PC-3 (cell line): ENCODE data around the gene BSCL2. TPM values are rescaled to one million over a fixed set of nuclear protein-coding genes. Genes with fewer than 3 reads are reported as not detected.

Experiments
- ATAC-seq: fragments of 200-7000 bp; cut with Tn5 transposase; 2 replicates; pipeline ENCODE4 v1.9.1; 2020; ENCODE audit warnings: mild to moderate bottlenecking, moderate library complexity
- BruUV-seq: library from RNA; stranded (reverse); fragments of 400-500 nt; replicated peaks from 2 replicates; lab custom pipeline; 2021; lab: Mats Ljungman, UMichigan
- CTCF ChIA-PET: fragments of 300-600 bp; sonication (Branson Sonifier 250); formaldehyde crosslinking; loops from one replicate; lab custom pipeline; 2022; ENCODE audit warnings: antibody characterized with exemption; lab: Charles Lee
- POLR2A ChIA-PET: fragments of 300-600 bp; sonication (Branson Sonifier 250); formaldehyde crosslinking; loops from one replicate; lab custom pipeline; 2022; ENCODE audit warnings: antibody characterized with exemption; ENCODE audit not compliant: unreplicated experiment; lab: Charles Lee
- DNase-seq: peaks from one replicate; pipeline ENCODE4 v3.0.0-alpha.2; 2015
- H2AFZ ChIP-seq: fragments of 300-600 bp; sonication (generic); 2 replicates; pipeline ENCODE4 v1.6.0; 2016; ENCODE audit warnings: antibody characterized with exemption, low read length
- H3F3A ChIP-seq: fragments of 300-600 bp; sonication (generic); one replicate; pipeline ENCODE4 v1.6.0; 2017; ENCODE audit warnings: antibody characterized with exemption, low read length, control low read depth, mild to moderate bottlenecking; ENCODE audit not compliant: unreplicated experiment
- H3K27ac ChIP-seq: fragments of 300-600 bp; sonication (generic); 2 replicates; pipeline ENCODE4 v1.5.1; 2016; ENCODE audit warnings: mild to moderate bottlenecking, low read length
- H3K27me3 ChIP-seq: fragments of 300-600 bp; sonication (generic); 2 replicates; pipeline ENCODE4 v1.6.1; 2016; ENCODE audit warnings: low read length, mixed read lengths
- H3K36me3 ChIP-seq: fragments of 300-600 bp; sonication (generic); 2 replicates; pipeline ENCODE4 v1.6.1; 2016; ENCODE audit warnings: low read depth, mixed run types, low read length, mixed read lengths
- H3K4me1 ChIP-seq: fragments of 300-600 bp; sonication (generic); 2 replicates; pipeline ENCODE4 v1.5.1; 2016; ENCODE audit warnings: low read length; ENCODE audit not compliant: insufficient read depth
- H3K4me2 ChIP-seq: fragments of 300-600 bp; sonication (generic); 2 replicates; pipeline ENCODE4 v1.6.0; 2016; ENCODE audit warnings: low read length
- H3K4me3 ChIP-seq: fragments of 300-600 bp; sonication (generic); 2 replicates; pipeline ENCODE4 v1.5.1; 2016; ENCODE audit warnings: mild to moderate bottlenecking, low read length, mixed read lengths
- H3K79me2 ChIP-seq: fragments of 300-600 bp; sonication (generic); 2 replicates; pipeline ENCODE4 v1.6.1; 2017; ENCODE audit warnings: low read length, mixed read lengths
- H3K9ac ChIP-seq: fragments of 300-600 bp; sonication (generic); 2 replicates; pipeline ENCODE4 v1.6.0; 2016; ENCODE audit warnings: mild to moderate bottlenecking, low read length
- H3K9me2 ChIP-seq: fragments of 300-600 bp; sonication (generic); replicated peaks from 2 replicates; pipeline ENCODE4 v1.6.1; 2016; ENCODE audit warnings: mixed run types, low read length, mixed read lengths
- H3K9me3 ChIP-seq: fragments of 300-600 bp; sonication (generic); 2 replicates; pipeline ENCODE4 v1.6.1; 2016; ENCODE audit warnings: low read length, mixed read lengths
- H4K20me1 ChIP-seq: fragments of 300-600 bp; sonication (generic); 2 replicates; pipeline ENCODE4 v1.6.1; 2016; ENCODE audit warnings: low read length, mixed read lengths
- CTCF ChIP-seq: fragments of 300-600 bp; sonication (generic); conservative IDR thresholded peaks from 2 replicates; pipeline ENCODE4 v1.5.1; 2017; ENCODE audit warnings: antibody characterized with exemption, low read depth, mild to moderate bottlenecking, low read length
- EZH2 ChIP-seq: fragments of 300-600 bp; sonication (generic); IDR thresholded peaks from one replicate; pipeline ENCODE4 v1.6.1; 2017; ENCODE audit warnings: antibody characterized with exemption, mild to moderate bottlenecking, low read length; ENCODE audit not compliant: unreplicated experiment
- EZH2phosphoT487 ChIP-seq: fragments of 300-600 bp; sonication (generic); IDR thresholded peaks from 2 replicates; pipeline ENCODE4 v1.6.1; 2018; ENCODE audit warnings: mild to moderate bottlenecking, antibody characterized with exemption, low read length, borderline replicate concordance
- intact Hi-C: fragments of 100-400 bp; cut with micrococcal nuclease; formaldehyde crosslinking; loops from 2 replicates; pipeline ENCODE4 v1.9.0; 2023
- total RNA-seq: library from RNA; depleted of rRNA; stranded (reverse); fragments of >200 nt; gene quantifications from 2 replicates; pipeline ENCODE4 v1.2.3, GENCODE V29; 2014

Gene BSCL2
- total RNA-seq, 1 experiment from 2014 or later = 65.7 TPM

GRCh38 chr11:62671608-62672389 is 35.4 kb downstream of the BSCL2 start, which contains the start of the genes LBHD1 and UQCC3:
Gene LBHD1 (minus strand): TSS chr11:62672267. CDS start chr11:62670031, 2,236 bp downstream.
Gene UQCC3 (plus strand): TSS chr11:62671673. CDS start chr11:62671746, 73 bp downstream.
- ChIA-PET POLR2A (interaction anchor here (0.6 to 1.3 kb wide), 4 partner anchors 9 to 80 kb away, joined by 3 to 7 read pairs (median 4); partner anchors contain the start of genes HNRNPUL2 and TUT1), CTCF (interaction anchor here (0.6 to 0.7 kb wide), 3 partner anchors 16 to 186 kb away, joined by 3 to 10 read pairs (median 4); partner anchors contain the start of gene HNRNPUL2)
- H3K27ac ChIP-seq = peak within 1 kb of the TSS; percentile 80
- H3K36me3 ChIP-seq = peaks cover 8% of the 10 kb centered on the region
- peak within 1 kb of the TSS; percentile 92 for H3K4me3 ChIP-seq
- no peaks in the 10 kb centered on the region for H3K9me3 ChIP-seq
- H3K9me2 ChIP-seq = no peaks in the 10 kb centered on the region
- peaks cover 40% of the 10 kb centered on the region for H3K4me1 ChIP-seq
- peaks cover under 1% of the 10 kb centered on the region; the same call in 1 of the 2 replicates for H4K20me1 ChIP-seq
- peak; percentile 72 for ATAC-seq
- BruUV-seq = TSS peak; percentile 52
- no peak for TF ChIP-seq CTCF
- TF ChIP-seq EZH2 = no peak
- no peak for TF ChIP-seq EZH2phosphoT487
- peak; percentile 90 for DNase-seq
- peaks cover 74% of the 10 kb centered on the region for H3K79me2 ChIP-seq
- H3K9ac ChIP-seq = peak within 1 kb of the TSS; percentile 91
- peak within 1 kb of the TSS; percentile 83 for H2AFZ ChIP-seq
- H3K27me3 ChIP-seq = no peaks in the 10 kb centered on the region
- intact Hi-C loops = loop anchor here (5.0 kb wide), 1 partner anchor 69 kb away; the partner anchor contains the start of gene MTA2
- H3K4me2 ChIP-seq = peak within 1 kb of the TSS; percentile 85
- peaks cover 11% of the 10 kb centered on the region for H3F3A ChIP-seq

GRCh38 chr11:62671236-62671607 is 36.0 kb downstream of the BSCL2 start:
- Histone ChIP-seq H3K9ac (peak overlapping the region; percentile 91), H3F3A (peaks cover 13% of the 10 kb centered on the region), H2AFZ (peak overlapping the region; percentile 83), H3K27ac (peak overlapping the region; percentile 80), H3K4me2 (peak overlapping the region; percentile 85), H3K9me2 (no peaks in the 10 kb centered on the region), H3K27me3 (no peaks in the 10 kb centered on the region), H3K79me2 (peaks cover 74% of the 10 kb centered on the region), H4K20me1 (peaks cover 7% of the 10 kb centered on the region; the same call in 1 of the 2 replicates), H3K9me3 (no peaks in the 10 kb centered on the region), H3K36me3 (peaks cover 14% of the 10 kb centered on the region), H3K4me3 (peak overlapping the region; percentile 92), H3K4me1 (peaks cover 43% of the 10 kb centered on the region)
- intact Hi-C loops = loop anchor here (5.0 kb wide), 1 partner anchor 69 kb away; the partner anchor contains the start of gene MTA2
- TF ChIP-seq EZH2 (no peak), CTCF (no peak), EZH2phosphoT487 (no peak)
- BruUV-seq = no TSS peak
- ChIA-PET CTCF (interaction anchor here (0.5 to 0.7 kb wide), 2 partner anchors 15 to 210 kb away, joined by 3 read pairs; partner anchors contain the start of gene SLC3A2), POLR2A (interaction anchor here (0.6 to 1.3 kb wide), 4 partner anchors 10 to 80 kb away, joined by 3 to 7 read pairs (median 4); partner anchors contain the start of genes HNRNPUL2 and TUT1)
- DNase-seq (no peak), ATAC-seq (peak; percentile 11)
